ENCODE data around the gene OSBPL2.
A peak's percentile ranks its signal among the peaks of the same experiment; 100 is the strongest.

OSBPL2 gene

DNA sequence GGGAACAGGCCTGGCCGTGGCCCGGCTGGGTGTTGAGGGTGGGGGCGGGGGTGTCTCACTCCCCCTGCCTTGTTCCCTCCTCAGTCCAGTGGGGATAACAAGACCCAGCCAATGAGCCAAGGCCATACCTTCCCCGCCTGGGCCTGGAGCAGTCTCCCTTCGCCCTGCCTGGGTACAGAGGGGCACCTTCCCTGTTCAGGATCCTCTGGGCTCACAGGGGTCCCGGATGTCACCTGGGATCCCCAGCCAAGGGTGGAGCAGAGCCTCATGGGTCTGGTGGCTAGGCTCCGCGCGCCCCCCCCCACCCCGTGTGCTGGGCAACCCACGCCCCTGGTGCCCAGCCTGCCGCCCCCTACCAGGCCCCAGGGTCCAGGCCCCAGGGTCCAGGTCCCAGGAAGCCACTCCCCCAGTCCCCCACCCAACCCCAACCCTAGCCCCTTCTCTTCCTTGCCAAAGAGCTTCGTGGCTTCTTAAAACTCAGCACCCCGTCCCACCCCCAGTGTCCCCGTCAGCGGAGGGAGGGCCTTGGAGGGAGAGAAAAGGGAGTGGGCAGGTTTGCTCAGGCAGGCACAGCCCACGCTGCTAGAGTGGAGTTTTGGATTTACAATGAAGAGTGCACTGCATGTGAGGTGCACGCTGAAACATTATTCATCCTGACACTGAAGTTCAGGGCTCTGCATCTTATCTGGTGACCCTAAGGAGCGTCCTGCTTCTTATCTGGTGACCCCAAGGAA is 30.1 kb upstream of the OSBPL2 start:
- DNase-seq: no peak

DNA sequence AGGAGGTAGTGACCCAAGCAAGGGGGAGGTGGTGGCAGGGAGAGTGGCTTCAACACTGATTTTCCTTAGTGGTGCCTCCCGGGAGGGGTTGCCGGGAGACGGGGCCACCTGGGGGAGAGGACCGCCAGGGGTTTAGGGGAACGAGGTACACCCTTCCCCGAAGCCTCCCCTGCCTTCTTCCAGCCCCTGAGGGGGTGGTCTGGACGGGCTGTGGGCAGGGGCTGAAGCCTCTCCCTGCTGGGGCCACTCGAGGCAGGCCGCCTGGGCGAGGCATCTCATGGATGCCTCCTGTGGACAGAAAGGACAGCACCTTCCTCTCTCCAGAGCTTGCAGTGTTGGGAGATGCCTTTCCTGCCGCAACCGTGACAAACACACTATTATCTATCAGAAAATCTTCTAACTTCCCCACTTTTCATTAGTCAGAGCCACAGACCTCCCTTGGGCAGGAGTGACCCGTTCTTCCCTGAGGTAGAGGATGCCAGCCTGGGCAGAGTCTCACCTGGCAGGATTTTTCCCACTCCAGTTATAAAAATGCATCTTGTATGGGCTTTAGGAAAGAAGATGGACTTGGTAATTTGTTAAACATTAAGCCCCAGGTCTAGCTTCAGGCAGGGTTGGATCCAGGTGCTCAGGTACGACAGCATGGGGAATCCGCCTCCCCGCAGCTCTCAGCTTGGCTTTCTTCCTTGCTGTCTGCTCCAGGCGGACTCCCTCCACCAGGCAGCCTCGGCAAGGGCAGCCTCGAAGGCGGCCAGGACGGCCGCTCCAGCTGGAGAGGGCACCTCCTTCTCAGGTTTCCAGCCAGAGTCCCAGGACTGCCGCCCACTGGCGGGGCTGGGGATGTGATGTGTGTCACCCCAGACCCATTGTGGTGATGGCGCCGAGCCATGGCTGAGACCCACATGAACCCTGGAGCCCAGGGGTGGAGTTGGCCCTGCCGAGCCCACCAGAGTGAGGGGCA is 29.2 kb upstream of the OSBPL2 start:
- no peak for DNase-seq

DNA sequence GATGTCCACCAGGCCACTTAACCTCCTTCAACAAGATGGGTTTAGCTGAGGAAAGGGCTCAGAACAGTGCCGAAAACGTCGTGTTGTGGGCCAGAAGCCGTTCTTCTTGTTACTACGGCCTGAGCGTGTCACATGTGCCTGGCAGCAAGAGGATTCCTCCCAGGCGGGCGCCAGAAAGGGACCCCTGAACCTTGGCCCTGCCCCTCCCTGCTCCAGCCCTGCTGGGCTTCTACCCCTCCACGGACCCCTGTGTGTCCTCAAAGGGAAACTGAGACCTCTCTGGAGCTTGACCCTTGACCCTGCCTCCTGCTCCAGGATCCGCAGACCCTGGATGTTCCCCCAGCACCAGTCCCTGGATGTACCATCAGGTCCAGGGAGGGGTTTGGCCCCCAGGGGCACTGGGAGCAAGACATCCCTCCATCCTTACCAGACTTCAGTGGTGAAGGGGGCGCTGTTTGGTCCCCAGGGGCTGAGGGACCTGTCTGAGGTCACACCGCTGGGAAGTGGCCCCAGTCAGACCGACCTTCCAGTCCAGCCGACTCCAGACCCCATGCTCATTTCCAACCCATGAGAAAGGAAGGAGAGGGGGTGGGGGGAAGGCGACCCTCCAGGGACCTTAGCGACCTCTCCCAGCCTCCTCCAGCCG is 28.3 kb upstream of the OSBPL2 start:
- DNase-seq: no peak

DNA sequence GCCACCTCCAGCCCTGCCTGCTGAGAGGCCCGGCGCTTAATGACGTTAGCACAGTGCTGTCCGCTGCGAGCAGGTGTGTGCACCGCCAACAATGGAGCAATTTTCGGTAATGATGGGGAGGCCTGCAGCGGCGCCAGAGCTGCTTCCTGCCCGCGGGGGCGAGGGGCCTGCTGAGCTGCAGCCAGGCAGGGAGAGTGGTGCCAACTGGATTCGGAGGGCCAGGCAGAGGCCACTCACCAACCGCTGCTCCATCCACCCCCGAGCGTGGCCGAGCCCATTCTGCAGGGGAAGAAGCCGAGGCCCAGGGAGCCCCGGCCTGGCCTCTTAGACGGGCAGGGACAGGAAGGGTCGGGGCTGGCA is 27.8 kb upstream of the OSBPL2 start:
- DNase-seq: no peak

DNA sequence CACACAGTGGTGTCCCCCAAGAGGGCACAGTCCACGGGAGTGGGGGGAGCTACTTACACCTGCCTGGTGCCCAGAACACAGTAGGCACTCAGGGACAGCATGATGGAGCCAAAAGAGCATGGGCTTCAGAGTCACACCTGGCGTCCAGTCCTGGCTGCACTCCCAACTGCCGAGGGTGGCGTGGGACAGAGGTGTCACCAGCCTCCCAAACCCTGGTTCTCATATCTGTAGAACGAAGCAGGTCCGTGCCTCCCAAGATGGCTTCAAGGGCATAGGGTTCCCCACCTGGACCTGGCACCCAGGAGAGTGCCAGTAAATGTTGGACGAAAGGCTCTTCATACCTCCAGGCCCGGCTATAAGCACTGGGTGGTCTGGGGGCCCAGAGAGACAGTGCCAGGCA is 27.1 kb upstream of the OSBPL2 start:
- no peak for DNase-seq

DNA sequence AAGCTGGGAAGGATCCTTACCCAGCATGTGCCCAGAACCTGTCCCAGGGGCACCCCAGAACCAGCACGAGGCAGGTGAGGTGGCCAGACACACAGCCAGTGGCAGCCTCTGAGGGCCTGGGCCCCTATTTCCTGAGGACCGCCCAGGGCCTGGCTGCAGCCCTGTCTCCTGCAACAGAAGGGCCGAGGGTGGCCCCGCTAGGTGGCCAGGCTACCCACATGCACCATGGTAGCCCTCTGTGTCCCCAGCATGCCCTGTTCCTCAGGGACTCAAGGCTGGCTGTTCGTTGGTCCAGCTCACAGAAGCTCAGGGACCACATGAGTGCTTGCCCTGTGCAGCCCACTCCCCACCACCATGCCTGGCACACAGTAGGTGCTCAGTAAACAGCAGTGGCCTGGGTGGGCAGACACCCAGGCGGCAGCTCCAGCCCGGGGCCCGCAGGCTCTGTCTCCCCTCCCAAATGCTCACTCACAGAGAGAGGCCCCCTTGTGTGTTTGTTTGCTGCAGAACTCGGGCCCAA is 26.5 kb upstream of the OSBPL2 start:
- DNase-seq: no peak

DNA sequence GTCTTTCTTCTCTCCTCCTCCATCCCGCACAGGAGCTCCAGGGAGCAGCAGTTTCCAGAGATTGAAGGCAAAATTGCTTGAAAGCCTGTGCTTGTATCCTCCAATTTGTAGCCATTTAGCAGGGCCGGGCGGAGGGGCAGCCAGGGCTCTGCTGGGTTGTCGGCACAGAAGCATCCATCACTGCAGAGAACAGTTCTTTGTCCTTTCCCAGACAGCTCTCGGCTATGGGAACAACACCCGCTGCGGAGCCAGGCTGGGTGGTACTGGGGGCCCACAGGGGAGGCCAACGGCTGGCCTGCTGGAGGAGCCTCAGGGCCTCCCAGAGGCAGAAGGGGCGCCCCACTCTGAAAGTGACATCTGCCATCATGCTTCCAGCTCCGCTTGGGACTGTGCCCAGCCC is 26.0 kb upstream of the OSBPL2 start:
- DNase-seq: no peak

DNA sequence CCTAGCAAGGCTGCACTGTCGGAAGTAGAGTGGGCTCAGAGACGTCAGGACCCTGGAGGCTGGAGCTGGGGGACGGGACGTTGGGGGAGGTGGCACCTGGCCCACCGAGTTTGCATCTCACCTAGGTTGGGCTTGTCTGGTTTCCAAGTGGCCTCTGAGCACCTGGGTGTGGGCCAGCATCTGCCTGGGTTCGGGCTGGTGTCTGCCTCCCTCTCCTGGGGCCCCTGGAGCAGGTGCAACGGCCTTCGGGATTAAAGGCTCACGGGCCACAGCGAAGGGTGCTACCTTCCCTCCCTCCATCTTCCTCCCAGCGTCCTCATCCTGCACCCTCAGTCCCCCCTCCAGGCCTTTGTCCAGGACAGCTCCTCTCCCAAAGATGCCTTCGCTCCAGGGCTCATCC is 24.3 kb upstream of the OSBPL2 start:
- peak; percentile 38 for DNase-seq

DNA sequence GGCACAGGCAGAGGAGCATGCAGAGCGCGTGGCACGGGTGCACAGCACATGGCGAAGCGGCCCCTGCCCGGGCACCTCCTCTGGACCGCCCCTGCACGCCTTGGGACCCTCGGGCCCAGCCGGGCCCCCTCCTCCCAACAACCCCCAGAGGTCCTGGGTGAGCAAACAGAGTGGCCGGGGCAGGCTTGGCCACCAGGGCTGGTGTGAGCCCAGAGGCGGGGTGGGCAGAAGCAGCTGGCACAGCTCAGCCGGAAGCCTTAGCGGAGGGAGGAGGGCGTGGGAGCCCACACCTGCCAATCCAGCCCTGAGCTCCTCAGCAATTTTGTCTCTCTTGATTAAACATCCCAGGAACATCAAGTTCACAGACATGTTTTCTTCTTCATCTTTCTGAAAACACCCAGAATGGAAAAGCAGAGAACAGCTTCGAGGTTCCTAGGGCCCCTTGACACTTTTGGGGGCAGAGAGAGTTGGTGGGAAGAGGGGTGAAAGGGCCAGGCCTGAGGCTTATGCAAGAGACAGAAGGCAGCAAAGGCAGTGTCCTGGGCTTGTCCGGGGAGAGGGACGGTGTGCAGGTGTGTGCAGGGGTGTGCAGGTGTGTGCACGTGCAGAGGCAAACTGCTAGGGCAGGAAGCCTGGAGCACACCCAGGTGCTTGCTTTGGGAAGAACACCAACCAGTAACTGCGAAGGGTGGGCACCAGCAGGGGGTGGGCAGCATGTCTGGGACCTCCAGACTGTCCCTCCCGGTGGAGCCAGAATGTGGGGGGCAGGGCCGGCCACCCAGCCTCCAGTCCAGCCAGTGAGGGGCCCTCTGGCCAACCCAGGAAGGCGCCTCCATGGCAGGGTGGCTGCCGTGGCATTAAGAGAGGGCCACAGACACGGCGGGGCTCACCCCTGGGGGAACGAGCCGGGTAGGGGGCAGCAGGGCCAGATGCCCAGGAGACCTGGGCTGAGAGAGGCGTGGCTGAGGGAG is 23.0 kb upstream of the OSBPL2 start:
- DNase-seq: no peak

DNA sequence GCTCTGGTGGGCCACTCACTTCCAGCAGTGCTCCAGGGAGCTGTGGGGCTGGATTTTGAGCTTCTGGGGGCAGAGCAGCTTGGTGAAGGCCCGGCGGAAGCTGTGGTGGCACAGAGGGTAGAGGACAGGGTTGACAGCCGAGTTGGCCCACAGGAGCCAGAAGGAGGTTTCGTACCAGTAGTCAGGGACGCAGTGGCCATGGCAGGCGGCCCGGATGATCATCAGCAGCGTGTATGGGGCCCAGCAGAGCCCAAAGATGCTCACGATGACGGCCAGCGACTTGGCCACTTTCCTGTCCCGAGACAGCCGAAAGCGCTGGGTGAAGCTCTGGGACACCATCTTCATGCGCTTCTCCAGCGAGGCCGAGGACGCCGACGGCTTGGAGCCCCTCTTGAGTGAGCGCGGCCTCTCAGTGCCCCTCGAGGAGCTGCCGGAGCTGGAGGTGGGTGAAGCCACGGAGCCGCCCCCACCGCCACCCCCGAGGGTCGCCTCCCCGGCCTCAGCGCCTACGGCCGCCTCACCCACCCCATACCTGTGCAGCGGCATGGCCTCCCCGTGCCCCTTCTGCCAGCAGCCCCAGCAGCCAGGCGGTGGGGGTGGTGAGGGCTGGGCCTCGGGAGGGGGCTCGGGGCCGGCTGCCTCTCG is 22.2 kb upstream of the OSBPL2 start:
- no peak for DNase-seq

DNA sequence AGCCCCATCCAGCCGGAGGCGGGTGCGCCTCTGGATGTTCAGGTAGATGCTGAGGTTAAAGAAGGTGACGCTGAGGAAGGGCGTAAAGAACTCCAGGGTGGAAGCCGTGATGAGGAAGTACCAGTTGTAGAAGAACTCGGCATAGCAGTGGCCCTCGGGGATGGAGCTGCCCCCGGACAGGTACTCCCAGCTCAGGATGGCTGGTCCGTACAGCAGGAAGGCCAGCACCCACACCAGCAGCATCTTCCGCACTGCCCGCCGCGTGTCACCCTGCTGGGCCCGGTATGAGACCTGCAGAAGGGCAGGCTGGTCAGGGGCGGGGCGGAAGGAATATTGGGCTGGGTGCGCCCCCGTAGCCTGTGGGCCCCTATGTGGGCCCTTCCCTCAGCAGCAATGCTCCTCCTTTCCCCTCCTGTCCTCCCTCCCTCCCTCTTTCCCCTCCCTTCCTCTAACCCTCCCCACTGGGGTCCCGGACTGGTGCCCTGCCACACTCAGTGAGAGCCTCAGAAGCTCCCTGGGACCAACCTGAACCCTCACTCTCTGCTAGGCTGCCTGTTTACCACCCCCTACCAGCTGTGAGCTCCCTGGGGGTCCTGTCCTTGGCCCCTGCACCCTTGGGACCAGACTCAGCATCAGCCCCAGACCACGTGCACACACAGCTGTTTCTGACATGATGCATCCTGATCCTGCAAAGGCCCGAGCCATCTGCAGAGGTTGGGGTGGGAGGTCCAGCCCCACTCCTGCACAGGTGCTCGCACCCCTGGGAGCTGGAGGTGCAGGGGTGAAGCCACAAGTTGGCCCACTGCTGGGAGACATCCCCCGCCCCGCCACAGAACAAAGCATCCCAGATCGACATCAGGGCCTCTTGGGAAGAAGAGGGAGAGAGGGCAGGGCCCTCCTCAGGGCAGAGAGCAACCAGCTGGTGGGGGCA is 21.4 kb upstream of the OSBPL2 start:
- no peak for DNase-seq

DNA sequence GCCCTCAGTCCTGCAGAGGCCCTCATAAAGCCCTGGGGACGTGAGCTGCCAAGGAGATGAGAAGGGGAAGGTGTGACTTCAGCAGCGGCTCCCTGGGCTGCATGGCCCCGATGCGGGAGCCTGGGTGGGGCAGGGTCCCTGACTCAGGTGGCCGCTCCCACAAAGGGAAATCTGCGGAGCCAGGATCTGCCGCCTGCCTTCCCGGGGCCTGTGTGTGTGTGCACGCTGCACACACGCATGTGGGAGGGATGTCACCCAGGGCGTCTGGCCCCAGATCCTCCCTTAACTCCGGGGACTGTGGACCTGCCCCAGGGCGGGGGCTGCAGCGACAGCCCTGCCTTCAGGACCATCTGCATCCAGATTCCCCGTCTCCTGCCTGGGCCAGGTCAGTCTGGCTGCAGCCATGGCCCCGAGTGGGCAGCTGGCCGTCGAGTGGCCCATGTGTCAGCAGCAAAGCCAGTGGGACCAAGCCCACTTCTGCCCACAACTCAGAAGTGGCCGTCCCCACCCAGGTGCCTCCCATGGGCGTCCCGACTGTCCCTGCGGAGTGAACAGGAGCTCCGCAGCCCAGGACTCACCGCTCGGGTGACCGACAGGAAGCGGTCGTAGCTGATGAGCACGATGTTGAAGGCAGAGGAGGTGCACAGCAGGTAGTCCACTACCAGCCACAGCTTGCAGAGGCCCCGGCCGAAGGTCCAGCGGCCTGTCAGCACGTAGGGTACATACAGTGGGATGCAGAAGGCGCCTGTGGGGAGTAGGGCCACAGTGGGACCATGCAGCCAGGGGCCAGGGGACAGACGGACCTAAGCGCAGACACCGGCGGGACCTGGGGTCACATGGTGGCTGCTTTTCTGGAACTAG is 20.2 kb upstream of the OSBPL2 start:
- DNase-seq: no peak

DNA sequence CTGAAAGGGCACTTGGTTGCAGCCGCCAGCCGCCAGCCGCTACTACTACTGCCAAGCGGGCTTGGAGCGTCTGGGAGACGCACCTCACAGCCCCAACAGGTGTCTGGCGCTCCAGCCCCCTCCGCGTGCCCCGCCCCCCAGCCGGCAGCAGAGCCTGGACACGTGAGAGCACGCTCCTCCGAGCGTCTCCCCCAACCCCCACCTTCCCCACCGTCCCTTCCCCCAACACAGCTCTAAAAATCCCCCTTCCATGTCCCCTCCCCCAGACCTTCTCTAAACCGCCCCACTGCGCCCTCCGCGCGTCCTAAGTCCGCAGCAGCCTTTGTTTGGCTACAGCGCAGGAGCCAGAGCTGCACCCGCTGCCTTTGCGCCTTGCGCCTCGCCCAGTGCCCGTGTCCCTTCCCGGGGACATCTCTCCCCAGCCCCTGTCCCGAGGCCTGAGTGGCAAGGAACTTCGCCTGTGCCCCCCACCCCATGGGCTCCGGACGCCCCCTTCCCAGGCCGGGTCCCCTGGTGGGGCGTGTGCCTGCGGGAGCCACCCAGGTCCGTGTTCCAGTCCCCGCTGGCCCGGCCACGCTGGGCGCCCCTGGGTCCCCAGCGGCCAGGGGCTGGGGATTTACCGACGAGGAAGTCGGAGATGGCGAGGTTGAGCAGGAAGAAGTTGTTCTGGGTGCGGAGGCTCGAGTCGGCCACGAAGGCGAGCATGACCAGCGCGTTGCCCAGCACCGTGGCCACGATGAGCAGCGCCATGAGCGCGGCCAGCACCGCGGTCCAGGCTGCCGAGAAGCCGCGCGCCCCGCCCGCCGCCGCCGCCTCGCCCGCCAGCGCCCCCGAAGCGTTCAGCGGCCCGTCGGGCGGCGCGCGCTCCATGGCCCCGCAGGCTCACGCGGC is 19.0 kb upstream of the OSBPL2 start:
- DNase-seq: peak; percentile 46

DNA sequence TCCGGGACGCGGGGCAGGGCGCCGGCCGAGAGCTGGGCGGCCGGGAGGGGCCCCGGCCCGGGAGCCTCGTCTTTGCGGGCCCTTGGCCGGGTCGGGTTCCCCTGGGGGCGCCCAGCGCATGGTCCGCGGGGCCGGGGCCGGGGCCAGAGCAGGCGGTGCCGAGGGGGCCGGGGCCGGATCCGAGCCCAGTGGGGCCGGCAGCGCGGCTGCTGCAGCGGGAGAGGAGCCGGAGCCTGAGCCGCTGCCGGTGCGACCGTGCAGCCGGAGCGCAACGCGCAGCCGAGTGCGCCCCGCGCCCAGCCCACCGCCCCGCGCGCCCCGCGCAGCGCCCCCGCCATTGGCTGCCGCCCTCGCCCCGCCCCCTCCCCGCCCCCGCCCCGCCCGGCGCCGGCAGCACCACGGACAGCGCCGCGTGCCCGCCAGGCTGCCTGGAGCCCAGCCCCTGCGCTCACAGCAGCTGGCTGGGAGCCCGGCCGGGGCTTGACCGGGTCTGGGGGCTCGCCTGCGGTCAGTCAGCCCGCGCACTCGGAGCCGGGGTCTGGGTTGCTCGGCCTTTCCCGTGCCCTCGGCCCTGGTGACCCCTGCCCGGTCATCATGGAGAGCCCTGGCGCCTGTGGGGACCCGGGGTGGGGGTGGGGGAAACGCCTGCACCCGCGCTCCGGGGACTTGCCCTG is 18.2 kb upstream of the OSBPL2 start, which contains the start of gene HRH3:
TSS of gene HRH3 (minus strand) at position 287 of the 674 bp plus-strand sequence. CDS start 308 bp downstream, outside the sequence.
- peak; percentile 14 for DNase-seq

DNA sequence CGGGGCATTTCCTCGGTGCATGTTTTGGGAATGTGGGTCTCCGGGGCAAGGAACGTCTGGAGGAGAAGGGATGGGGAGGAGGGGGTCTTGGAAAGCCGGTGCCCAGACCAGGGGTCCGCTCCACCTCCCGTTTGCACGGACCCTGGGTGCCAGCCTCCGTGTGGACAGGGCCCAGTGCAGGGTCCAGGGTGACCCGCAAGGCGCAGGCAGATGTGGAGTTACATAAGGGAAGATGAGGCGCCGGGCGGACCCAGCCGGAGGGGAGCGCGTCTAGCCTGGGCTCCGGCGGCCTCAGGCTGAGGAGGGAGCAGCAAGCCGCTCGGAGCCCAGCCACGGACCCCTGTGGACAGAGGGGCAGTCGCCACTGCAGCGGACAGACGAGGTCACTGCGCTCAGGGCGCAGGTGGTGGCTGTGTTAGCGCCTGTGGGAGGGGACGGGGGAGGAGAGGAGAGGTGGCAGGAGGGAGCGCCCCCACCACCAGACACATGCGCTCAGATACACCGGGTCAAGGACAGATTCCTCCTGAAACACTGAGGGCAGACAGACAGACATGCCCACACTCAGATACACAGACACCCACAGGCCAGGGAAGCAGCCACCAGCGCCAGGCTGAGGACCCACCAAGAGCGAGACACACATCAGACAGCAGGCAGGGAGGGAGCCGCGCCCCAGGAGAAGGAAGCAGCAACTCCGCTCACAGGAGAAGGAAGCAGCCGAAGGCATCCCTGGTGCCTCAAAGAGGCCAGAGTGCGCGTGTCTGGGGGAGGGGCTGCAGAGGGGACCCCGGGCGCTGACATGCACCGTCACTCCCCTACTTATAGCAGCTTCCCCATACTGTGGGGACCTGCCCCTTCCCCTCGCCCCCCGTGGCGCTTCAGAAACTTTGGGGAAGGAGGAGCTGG is 17.4 kb upstream of the OSBPL2 start:
- peak; percentile 12 for DNase-seq

DNA sequence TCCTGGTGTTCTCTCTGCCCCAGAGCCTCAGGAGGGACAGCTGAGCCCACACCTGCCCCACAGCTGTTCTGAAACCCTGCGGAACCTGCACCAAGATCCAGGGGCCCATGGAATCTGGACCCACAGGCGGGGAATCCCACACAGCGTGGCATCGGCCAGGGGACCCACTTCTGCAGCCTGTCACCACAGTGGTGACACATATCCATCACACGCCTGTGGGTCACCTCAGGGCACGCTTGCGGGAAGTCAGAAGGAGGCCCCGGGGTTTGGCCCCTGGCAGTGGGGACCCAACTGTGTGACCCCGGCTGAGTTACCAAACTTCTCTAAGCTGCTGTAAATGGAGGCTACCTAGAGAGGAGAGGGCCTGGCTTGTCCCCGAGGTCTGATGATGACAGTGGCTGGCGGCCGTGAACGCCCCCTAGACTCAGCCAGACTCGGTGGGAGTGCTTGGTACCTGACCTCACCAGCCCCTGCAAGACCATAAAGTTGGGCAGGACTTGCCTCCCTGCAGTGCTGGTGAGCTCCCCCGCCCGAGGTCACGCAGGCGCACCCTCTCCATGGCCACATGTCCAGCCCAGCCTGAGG is 16.0 kb upstream of the OSBPL2 start:
- DNase-seq: no peak

Data from DMS79 treated with DMSO at 0.1 percent for 48 hours (cell line).